Measurements from ENCODE around the gene CAMKMT.

Gene CAMKMT

GRCh38 chr2:44347526-44347925 is 14.2 kb upstream of the CAMKMT start:
- DNase-seq (ENCODE audit: extremely low read depth, low read depth): no peak
- TF ChIP-seq CTCF (IDR thresholded peaks at IDR 0.05; ENCODE audit: low read depth, low read length): no peak

GRCh38 chr2:44348400-44348799 is 13.3 kb upstream of the CAMKMT start:
- DNase-seq (ENCODE audit: extremely low read depth, low read depth): no peak
- TF ChIP-seq CTCF (IDR thresholded peaks at IDR 0.05; ENCODE audit: low read depth, low read length): no peak

- no peak for DNase-seq (ENCODE audit: extremely low read depth, low read depth)
- no peak for TF ChIP-seq CTCF (IDR thresholded peaks at IDR 0.05; ENCODE audit: low read depth, low read length)
Measured at GRCh38 chr2:44349506-44349905, 12.2 kb upstream of the CAMKMT start.

GRCh38 chr2:44351088-44351487 is 10.7 kb upstream of the CAMKMT start:
- TF ChIP-seq CTCF (IDR thresholded peaks at IDR 0.05; ENCODE audit: low read depth, low read length): no peak
- DNase-seq (ENCODE audit: extremely low read depth, low read depth): no peak

GRCh38 chr2:44351676-44352075 is 10.1 kb upstream of the CAMKMT start:
- no peak for DNase-seq (ENCODE audit: extremely low read depth, low read depth)
- no peak for TF ChIP-seq CTCF (IDR thresholded peaks at IDR 0.05; ENCODE audit: low read depth, low read length)

- TF ChIP-seq CTCF (IDR thresholded peaks at IDR 0.05; ENCODE audit: low read depth, low read length): no peak
- no peak for DNase-seq (ENCODE audit: extremely low read depth, low read depth)
Measured at GRCh38 chr2:44352510-44352909, 9.2 kb upstream of the CAMKMT start.

GRCh38 chr2:44354761-44355160 is 7.0 kb upstream of the CAMKMT start:
- no peak for TF ChIP-seq CTCF (IDR thresholded peaks at IDR 0.05; ENCODE audit: low read depth, low read length)
- no peak for DNase-seq (ENCODE audit: extremely low read depth, low read depth)

Measured in AG09319 (cell line).